HG03097 (cell line): ENCODE data around the gene NYAP2.

Experiments
- ATAC-seq: cut with Tn5 transposase; IDR thresholded peaks from one replicate; pipeline ENCODE4 v1.9.1; 2021; ENCODE audit not compliant: unreplicated experiment, low FRiP score

Gene NYAP2

GRCh38 chr2:225472161-225472560, 72.7 kb downstream of the NYAP2 start:
- no peak for ATAC-seq

DNA sequence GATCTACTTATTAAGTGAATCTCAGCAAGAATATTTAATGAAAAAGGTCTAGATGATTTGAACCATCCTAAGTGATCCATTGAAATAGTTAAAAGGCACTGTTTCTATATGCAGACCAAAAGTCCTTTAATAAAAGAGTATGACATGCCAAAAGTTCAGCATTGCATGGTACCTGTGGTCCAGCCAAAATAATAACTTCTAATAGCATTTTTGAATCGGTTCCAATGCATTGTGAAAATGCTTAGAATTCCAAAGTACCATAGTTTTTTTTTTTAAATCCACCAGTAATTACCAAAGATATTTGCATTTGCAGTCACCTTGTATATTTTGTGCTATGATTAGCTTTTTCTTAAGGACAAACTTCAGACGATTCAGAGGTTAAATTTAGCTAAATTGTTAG, 79.9 kb downstream of the NYAP2 start:
- no peak for ATAC-seq

- ATAC-seq, result no peak
Measured at GRCh38 chr2:225484751-225485150, 85.2 kb downstream of the NYAP2 start.

- no peak for ATAC-seq
Measured at GRCh38 chr2:225486236-225486635, 86.7 kb downstream of the NYAP2 start.

- no peak for ATAC-seq
Measured at GRCh38 chr2:225487878-225488416, 88.4 kb downstream of the NYAP2 start.

GRCh38 chr2:225488743-225489142, 89.2 kb downstream of the NYAP2 start:
- no peak for ATAC-seq

DNA sequence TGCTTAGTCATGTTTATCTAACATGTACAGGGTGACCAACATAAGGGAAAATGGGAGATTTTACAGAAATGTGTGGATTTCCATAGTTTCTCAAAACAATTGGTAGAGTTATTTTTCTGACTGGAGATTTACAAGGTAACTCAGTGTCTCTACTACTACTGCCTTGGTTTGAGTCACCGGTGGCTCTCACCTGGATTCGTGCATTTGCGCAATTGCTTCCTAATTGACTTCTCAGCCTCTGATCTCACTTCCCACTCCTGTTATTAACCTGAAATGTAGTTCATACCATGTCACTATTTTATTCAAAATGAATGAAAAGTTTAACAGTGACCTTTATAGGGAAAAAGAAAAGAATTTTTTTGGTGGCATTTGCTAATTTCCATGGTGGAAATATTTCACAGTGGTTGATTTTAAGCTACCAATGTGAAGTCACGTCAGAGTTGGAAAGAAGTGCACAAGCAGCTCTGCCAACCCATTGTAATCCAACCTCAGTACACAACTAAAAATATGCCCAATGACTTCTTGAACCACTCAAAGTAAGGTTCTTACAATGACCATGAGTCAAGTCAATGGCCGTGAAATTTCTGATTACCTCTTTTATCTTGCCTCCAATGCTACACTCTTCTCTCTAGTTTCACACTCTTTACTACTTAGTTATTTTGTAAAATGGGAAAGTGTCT, 94.0 kb downstream of the NYAP2 start:
- ATAC-seq, result no peak

DNA sequence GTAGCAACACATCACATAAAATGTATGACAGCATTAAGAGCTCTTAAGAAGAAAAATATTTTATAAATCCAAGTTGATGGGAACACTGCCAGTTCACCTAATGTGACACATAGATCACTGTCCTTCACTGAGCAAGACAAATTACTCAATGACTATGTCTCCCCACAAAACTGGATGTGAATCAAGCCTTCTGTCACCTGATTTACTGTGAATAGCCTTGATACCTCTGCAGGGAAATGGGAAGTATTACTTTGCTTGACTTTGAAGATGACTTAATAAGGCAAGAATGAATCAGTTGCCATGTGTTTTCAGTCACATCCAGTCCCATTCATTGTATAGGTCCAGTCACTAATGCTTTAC, 94.6 kb downstream of the NYAP2 start:
- no peak for ATAC-seq

DNA sequence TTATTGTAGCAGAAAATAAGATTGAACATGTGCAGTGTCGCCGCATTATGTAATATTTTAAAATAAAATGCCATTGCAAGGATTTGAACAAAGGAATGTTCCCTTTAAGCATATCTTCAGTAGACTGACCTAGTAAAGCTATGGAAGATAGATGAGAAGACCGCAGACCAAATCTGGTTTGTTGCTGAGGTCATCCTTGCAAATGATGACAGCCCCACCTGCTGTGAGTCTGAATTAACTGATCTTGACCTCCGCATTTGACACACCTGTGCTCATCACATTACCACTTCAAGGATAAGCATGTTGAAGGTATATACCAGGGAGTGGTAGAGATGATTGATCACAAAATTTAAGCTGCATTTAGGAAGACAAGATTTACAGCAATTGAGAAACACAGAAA, 96.2 kb downstream of the NYAP2 start:
- ATAC-seq, result no peak

GRCh38 chr2:225496568-225496967, 97.1 kb downstream of the NYAP2 start:
- no peak for ATAC-seq

GRCh38 chr2:225497166-225497565, 97.7 kb downstream of the NYAP2 start:
- no peak for ATAC-seq

- no peak for ATAC-seq
Measured at GRCh38 chr2:225501022-225501421, 101.5 kb downstream of the NYAP2 start.

GRCh38 chr2:225502971-225503370, 103.5 kb downstream of the NYAP2 start:
- ATAC-seq, result no peak

DNA sequence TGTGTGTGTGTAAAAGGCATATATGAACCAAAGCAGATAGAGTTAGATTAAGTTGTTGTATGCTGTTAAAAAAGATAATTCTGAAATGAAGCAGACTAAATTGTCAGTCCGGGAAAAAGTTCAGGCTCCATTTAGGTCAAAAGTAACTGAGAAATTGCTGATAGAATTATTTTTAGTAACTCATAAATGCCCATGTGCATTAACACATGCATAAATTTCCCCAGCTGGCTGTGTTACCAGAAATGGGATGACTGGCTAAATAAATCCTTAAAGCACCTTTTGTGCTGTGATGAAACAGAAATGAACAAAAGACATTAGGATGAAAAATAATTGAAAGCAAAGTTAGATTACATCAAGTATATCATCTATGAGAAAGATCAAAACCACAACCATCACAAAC, 111.3 kb downstream of the NYAP2 start:
- no peak for ATAC-seq

- no peak for ATAC-seq
Measured at GRCh38 chr2:225512469-225512868, 113.0 kb downstream of the NYAP2 start.

DNA sequence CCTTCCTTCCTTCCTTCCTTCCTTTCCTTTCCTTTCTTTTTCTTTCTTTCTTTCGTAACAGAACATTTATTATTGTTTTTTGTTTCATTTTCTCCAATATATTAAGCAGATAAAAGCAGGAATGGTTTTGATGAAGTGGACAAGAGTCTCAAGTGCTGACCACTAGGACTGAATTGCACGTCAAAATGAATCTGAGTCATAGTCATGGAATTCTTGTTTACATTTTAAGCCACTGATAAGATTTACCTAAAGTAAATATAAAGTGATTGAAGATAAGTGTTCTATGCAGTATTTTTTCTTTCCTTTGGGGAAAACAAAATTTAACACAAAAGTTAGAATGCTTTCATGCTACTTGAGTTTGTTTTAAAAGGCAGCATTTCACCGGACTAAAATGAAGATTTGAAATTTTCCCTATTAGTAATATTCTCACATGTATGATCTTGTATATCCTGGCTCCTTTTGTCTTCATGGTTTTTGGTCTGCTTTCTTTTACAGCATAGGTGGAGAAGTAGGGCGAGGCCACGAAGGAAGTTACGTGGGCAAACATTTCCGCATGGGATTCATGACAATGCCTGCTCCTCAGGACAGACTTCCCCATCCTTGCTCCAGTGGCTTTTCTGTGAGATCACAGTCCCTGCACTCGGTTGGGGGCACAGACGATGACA, 113.5 kb downstream of the NYAP2 start:
- ATAC-seq, result no peak

DNA sequence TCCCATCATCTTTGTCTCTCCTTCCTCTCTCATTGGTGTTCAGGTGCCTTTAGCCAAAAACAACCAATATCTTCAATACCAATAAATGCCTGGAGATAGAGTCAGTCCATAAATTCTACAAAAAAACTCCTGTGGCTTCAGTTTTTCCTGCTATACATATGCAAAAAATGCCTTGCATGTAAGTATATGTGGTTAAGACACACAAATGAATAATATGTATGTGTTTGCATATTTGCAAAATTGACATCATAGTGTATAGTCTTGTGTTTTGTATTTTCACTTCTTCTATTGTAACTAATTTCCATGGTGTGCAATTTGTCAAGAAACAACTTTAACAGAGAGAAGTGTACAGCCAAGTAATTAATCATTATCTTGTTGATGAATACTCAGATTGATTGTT, 115.5 kb downstream of the NYAP2 start:
- no peak for ATAC-seq

- ATAC-seq, result no peak
Measured at GRCh38 chr2:225526760-225527390, 127.4 kb downstream of the NYAP2 start.

DNA sequence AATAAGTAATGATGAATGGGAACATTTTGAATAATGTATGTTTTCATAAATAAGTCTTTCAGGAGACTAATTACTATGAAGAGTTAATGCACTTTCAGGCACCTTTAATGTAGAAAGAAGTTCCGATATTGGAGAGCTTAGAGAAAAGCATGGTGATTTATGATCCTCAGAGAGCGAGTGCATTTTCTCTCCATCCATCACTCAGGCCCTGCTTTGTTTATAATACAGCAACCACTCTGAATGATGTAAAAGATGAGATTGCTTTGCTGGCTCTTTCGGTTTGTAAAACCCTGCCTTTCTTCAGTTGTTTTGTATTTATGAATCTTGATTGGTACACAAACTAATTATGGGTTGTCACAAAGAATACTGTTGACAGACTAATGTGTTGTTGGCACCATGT, 132.0 kb downstream of the NYAP2 start:
- no peak for ATAC-seq

DNA sequence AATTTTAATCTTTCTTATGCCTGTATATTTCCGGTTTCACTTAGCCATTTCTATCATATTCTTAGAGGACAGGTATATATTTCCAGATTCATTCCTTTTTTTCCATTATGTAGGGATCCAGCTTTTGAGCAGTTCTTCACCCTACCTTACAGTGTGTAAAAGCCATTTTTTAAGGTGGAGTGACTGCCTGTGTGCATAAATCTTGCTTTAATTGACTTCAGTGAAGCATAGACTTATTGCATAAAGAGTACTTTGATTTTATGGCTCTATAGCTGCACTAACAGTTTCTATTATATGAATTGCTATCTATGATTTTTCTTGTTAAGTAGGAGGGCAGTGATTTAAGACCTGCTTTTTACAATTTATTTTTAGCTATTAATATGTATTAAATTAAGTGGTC, 132.6 kb downstream of the NYAP2 start:
- ATAC-seq, result no peak

DNA sequence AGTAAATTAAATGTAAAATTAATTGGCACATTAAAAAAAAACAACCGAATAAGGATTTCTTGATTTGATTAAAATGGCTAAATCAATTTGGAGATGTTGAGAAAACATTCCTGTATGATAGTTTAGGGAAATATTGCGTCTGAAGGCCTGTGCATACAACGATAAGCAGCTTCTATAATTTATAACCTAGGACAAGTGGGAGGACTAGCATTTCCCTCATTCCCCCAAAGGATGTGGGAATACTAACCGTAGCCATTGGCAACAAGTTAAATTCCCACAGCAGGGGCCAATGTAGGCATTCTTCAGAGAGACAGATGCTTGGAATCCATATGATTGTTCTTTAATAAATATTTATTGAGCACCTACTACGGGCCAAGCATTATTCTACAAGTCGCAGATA, 134.5 kb downstream of the NYAP2 start:
- ATAC-seq, result no peak

- ATAC-seq, result no peak
Measured at GRCh38 chr2:225534697-225535096, 135.2 kb downstream of the NYAP2 start.
